Measurements from ENCODE around the gene ZNF491.
"Not testable (repeated sequence)": the region's sequence is repeated elsewhere in the genome, so short reads cannot be mapped to it uniquely, and the experiment has no call there.

Gene ZNF491

GRCh38 chr19:11798391-11799330 is at the start of gene ZNF491:
Gene ZNF491, plus strand, starts transcription at chr19:11798523. Its CDS starts 7,431 bp downstream, at chr19:11805954.
- peak; percentile 96 for DNase-seq

- DNase-seq: no peak
Observed at GRCh38 chr19:11749751-11750150, 48.6 kb upstream of the ZNF491 start.

- no peak for DNase-seq
Observed at GRCh38 chr19:11752244-11752736, 46.0 kb upstream of the ZNF491 start.

GRCh38 chr19:11754663-11755062 is 43.7 kb upstream of the ZNF491 start:
- DNase-seq: no peak

- DNase-seq: no peak
Observed at GRCh38 chr19:11756965-11757364, 41.4 kb upstream of the ZNF491 start.

GRCh38 chr19:11759805-11760204 is 38.5 kb upstream of the ZNF491 start:
- no peak for DNase-seq

GRCh38 chr19:11763117-11763516 is 35.2 kb upstream of the ZNF491 start:
- no peak for DNase-seq

GRCh38 chr19:11763611-11764010 is 34.7 kb upstream of the ZNF491 start:
- DNase-seq: no peak

- DNase-seq: peak; percentile 98
Observed at GRCh38 chr19:11766597-11767591, 31.4 kb upstream of the ZNF491 start, which contains the start of gene ZNF441. Gene ZNF441, plus strand, starts transcription at chr19:11767000. Its CDS starts 194 bp downstream, at chr19:11767194.

GRCh38 chr19:11767633-11768133 is 30.6 kb upstream of the ZNF491 start:
- DNase-seq: peak; percentile 28

- DNase-seq: no peak
Observed at GRCh38 chr19:11769995-11770394, 28.3 kb upstream of the ZNF491 start.

GRCh38 chr19:11771520-11771919 is 26.8 kb upstream of the ZNF491 start:
- DNase-seq: not testable (repeated sequence)

- DNase-seq: not testable (repeated sequence)
Observed at GRCh38 chr19:11776669-11777068, 21.7 kb upstream of the ZNF491 start.

GRCh38 chr19:11780431-11781020 is 17.8 kb upstream of the ZNF491 start:
- no peak for DNase-seq

- no peak for DNase-seq
Observed at GRCh38 chr19:11781295-11782057, 16.8 kb upstream of the ZNF491 start.

- no peak for DNase-seq
Observed at GRCh38 chr19:11783767-11784166, 14.6 kb upstream of the ZNF491 start.

- DNase-seq: no peak
Observed at GRCh38 chr19:11784356-11784755, 14.0 kb upstream of the ZNF491 start.

- DNase-seq: no peak
Observed at GRCh38 chr19:11787536-11787935, 10.8 kb upstream of the ZNF491 start.

GRCh38 chr19:11792942-11793341 is 5.4 kb upstream of the ZNF491 start:
- DNase-seq: no peak

- peak; percentile 96 for DNase-seq
Observed at GRCh38 chr19:11797491-11797890, 832 bp upstream of the ZNF491 start.

- no peak for DNase-seq
Observed at GRCh38 chr19:11806354-11807098, 8.2 kb downstream of the ZNF491 start.

Data from hematopoietic multipotent progenitor cell treated with erythropoietin and hydrocortisone succinate and interleukin-3 and kit ligand, for 6 days (in vitro differentiated cells).